GM19023 (cell line): ENCODE data around the gene LDOC1.
"Not testable (repeated sequence)": the region's sequence is repeated elsewhere in the genome, so short reads cannot be mapped to it uniquely, and the experiment has no call there.

Experiments used
- ATAC-seq: cut with Tn5 transposase; IDR thresholded peaks from one replicate; pipeline ENCODE4 v1.9.1; 2021; ENCODE audit warnings: mild to moderate bottlenecking, moderate library complexity; ENCODE audit not compliant: unreplicated experiment

The LDOC1 gene

DNA sequence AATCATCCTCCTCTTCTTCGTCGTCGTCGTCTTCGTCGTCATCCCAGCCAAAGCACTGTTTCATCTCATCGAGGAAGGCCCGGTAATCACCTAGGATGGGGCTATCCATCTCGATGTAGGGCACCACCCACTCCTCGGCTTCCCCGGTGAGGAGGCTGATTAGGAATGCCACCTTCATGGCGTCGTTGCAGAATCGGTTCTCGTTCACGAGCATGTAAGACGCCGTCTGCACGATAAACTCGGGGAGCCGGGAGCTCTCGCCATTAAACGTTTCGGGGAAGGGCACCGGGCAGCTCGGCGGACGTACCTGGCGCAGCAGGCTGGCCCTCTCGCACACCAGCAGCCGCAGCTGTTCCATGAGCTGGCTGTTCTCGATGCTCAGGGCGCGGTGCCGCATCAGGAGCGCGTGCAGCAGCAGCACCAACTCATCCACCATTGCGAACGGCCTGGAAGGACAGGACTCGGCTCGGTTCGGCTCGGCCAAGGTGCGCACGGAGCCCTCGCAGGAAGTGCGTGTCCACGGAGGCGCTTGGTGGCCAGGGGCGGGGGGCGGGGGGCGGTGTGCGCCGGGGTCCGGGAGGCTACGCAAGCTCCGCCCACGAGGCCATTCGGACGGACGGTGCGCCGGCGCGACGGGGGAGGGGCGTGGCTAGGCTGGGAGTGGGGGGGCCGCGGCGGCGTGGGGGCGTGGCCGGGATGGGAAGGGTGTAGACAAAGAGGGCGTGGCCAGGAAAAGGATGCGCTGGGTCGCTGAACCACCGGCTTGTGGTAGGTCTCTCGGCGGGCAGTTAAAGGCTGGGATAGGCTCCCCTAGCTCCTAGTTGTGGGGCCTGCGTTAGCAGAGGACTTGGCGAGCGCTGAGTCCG is at the start of gene LDOC1:
Gene LDOC1, minus strand, starts transcription at position 544 of the 866 bp plus-strand sequence. Its CDS starts 108 bp downstream, at position 436.
- ATAC-seq: no peak

DNA sequence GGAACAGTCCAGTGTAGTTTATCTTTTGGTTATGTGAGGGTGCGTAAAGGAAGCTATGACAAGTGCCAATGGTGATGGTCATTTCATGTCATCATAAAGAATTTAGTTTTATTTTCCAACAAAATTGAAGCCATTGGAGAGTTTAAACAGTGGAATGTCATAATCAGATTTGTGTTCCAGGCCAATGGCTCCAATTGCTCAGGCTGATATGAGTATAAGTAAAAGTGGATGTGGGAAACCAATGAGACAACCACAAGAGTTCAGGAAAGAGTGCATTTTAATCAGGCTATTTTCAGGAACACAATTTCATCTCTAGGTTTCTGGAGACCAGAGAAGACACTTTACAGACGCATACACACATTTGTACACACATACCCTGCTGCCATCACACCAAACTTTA is 44.7 kb upstream of the LDOC1 start:
- no peak for ATAC-seq

DNA sequence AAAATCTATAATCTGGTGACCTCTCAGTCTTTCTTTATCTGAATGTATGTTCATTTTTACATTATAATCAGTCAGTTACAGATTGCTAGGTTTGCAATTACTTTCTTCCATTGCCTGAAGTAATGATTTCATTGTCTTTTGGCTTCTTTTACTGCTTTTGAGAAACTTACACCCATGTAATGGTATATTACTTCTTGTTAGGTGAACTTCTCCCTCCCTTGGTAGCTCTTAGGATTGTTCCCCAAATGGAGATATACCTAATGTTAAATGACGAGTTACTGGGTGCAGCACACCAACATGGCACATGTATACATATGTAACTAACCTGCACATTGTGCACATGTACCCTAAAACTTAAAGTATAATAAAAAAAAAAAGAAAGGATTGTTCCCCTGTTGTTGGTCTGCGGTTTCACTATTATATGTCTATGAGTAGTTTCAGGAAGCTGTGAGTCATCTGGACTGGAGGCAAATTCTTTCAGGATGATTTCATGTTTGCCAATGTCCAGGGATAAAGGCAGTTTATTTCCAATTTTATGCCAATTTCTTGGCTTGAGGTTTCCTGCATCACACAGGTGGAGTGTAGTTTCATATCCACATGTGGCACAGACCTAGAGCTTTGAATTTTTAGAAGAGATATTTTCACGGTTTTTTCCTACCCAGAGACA is 43.5 kb upstream of the LDOC1 start:
- ATAC-seq: no peak

DNA sequence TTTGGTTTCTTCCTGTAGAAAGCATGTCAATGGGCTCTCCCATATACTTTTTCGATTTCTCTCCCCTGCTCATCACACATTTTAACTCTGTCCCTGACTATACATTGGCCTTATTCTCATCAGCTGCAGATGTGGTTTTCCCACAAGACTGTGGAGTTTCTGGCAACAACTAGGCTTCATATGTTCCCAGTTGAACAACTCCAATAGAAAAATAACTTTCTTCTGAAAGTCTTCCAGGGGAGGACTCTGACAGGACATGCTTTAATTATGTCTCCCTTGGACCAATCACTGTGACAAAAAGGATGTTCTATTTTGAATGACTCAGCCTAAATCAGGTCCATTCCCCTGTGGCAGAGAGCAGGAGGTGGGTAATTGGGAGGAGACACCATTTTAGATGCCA is 37.3 kb upstream of the LDOC1 start:
- no peak for ATAC-seq

DNA sequence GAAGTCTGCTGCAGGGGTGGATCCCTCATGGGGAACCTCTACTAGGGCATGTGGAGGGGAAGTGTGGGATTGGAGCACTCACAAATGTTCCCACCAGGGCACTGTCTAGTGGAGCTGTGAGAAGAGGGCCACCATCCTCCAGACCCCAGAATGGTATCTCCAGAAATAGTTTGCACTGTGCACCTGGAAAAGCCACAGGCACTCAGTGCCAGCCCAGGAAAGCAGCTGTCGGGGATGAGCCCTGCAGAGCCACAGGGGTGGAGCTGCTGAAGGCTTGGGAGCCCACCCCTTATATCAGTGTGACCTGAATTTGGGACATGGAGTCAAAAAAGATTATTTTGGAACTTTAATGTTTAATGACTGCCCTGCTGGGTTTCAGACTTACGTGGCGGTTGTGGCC is 25.0 kb upstream of the LDOC1 start:
- ATAC-seq: no peak

DNA sequence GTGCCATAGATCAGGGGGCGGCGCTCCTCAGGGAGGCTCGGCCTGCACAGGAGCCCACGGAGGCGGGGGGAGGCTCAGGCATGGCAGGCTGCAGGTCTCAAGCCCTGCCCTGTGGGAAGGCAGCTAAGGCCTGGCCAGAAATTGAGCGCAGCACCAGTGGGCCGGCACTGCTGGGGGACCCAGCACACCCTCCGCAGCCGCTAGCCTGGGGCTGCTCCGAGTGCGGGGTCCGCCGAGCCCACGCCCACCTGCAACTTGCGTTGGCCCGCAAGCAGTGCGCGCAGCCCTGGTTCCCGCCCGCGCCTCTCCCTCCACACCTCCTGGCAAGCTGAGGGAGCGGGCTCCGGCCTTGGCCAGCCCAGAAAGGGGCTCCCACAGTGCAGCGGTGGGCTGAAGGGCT is 11.6 kb upstream of the LDOC1 start:
- ATAC-seq: not testable (repeated sequence)

DNA sequence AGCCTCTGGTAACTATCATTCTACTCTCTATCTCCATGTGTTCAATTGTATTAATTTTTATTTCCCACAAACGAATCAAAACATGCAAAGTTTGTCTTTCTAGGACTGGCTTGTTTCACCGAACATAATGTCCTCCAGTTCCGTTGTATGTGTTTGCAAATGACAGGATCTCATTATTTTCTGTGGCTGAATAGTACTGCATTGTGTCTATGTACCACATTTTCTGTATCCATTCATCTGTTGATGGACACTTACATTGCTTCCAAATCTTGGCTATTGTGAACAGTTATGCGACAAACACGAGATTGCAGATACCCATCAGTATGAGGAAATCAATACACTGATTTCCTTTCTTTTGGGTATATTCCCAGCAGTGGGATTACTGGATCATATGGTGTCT is 8.4 kb upstream of the LDOC1 start:
- ATAC-seq: no peak

DNA sequence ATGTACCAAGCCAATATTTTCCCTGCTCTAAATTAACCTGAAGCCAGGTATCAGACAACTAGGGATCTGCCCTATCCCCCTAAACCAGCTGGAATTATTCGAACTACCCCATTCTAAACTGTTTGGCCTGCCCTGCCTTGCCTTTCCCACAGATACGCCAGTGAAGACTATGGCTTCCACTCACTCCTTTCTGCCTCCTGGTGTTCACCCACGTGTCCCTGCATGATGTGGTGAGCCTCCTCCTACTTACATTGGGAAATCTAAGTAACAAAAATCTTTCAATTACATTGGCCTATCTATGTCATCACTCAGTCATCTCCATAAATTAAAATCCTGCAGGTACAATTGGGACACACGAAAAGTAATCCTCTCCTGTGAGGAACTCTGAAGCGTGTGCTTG is 6.1 kb upstream of the LDOC1 start:
- ATAC-seq: no peak

DNA sequence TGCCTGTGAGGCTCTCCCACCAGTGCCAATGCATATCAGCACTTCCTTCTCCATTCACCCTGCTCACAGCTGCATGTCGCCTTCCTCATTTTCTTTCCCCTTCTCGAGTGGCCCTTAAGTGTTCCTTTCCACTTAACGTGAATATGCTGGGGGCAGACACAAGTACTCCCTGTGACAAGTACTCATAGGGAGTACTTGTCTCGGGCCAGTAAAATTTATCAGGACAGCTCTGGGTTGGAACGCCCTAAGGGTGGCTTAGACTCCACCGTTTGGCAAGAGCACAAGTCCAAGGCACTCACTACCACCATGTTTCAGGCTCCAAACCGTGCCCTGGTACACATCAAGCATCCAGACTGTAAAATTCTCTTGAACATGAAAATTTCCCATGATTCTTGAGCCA is 3.9 kb upstream of the LDOC1 start:
- ATAC-seq: no peak

DNA sequence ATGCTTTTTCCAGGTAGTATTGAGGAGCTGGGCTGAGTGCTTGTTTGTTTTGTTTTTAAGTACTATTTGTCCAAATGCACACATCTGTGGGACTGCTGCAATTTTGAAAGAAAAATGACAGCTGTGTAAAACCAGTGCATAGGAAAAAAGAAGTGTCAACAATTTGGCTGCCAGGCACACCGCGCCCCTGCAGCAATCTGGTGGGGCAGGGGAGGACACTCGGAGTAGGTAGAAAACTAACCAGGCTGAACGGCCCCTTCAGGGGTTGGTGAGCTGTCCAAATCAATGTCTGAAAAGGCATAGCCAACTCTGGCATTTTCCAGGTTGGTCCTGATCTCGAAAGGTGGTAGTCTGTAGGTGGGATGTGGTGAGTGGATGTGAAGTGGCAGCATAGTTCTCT is 1.1 kb downstream of the LDOC1 start:
- ATAC-seq: no peak

DNA sequence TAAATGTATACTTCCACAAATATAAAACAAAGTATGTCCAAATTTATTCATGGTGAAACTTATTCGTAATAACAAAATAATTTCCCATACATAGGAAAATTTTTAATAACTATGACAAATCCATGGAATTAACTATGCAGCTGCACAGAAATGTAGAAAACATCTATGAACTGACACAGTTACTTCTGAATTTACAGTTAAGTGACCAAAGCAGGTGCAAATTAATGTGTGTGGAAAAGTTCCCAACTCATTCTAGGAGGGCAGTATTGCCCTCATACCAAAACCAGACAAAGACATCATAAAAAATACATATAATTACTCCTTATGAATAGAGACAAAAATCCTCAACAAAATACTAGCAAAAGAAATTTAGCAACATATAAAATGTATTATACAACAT is 12.5 kb downstream of the LDOC1 start:
- ATAC-seq: no peak

DNA sequence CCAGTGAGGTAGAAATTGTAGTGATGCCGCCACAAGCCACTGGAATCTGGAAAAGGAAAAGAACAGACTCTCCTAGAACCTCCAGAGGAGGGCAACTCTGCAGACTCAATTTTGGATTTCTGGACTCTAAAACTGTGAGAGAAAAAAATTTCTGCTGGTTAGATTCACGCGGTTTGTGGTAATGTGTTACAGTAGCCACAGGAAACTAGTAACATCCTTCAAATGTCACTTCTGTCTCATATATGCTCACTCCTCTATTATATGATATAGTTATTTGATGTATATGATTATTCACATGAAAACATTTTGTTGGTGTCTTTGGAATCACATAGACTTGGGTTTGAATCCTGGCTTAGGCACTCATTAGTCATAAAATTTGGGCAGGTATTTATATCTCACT is 18.8 kb downstream of the LDOC1 start:
- ATAC-seq: no peak

DNA sequence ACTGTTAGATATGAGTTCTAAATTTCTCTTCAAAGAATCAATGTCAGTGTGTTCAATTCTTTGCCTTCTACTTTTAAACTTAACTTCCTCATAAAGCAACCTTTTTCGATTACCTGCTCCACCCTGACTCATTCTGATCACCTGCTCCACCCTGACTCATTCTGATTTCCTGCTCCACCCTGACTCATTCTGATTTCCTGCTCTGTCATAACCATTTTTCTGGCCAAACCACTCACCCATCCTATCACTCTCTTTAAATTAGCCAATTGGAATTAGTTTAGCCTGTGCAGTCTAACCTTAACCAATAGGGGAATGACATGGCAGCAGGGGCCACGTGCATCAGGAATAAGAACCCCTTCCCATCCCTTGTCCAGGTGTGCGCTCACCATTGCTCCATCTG is 21.7 kb downstream of the LDOC1 start:
- ATAC-seq: not testable (repeated sequence)

DNA sequence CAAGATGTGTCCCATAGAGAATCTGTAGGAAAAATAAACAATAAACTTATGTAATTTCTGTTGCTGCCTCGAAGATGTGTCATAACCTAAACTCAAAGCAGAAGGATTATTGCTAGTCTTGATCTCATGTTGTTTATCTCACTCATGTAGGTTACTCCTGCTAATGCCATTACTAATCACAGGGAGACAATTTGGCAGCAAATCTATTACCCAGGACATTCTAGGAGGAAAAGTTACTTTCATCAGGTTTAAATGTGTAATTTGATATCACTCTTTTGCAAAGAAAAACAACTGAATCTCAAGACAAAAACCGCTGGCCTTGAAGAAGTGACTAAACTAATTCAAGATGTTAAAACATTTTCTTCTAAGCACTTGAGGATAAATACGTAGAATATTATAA is 34.0 kb downstream of the LDOC1 start:
- no peak for ATAC-seq

DNA sequence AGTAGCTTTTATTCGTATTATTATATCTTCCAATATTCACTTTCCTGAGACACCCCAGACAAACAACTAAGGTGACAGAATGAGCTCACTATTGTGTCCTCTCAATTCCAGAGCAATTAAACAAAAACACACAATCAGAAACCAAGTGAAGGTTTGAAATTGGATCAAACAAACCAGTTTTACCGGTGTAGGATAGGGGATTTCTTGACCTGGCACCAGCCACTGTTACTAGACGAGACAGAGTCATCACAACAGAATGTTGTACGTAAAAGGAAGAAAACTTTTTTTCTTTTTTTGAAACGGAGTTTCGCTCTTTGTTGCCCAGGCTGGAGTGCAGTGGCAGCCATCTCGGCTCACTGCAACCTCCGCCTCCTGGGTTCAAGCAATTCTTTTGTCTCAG is 43.7 kb downstream of the LDOC1 start:
- no peak for ATAC-seq

DNA sequence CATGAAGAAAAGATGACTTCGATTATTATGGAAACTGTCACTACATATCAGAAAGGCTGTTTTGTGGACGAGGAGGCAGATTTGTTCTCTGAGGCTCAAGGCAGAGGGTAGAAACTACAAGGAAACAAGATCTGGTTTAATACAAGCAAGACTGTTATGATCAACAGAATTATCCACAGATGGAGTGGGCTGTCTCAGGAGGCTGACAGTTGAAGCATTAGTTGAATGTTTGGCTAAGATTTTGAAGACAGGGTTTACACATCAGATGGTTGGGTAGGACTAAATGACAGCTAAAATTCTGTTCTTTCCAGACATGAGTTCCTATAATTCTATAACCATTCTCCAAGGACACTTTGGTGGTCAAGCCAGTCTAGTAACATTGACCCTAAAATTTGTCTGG is 49.8 kb downstream of the LDOC1 start:
- ATAC-seq: no peak
